HepG2 (cell line): Measurements from ENCODE around the gene ARF5. TPM values are rescaled to one million over a fixed set of nuclear protein-coding genes. Genes with fewer than 3 reads are reported as not detected.
A peak's percentile ranks its signal among the peaks of the same experiment; 100 is the strongest.

ENCODE experiments used
- BRD4 ChIP-seq: sonication (generic); formaldehyde crosslinking; IDR thresholded peaks from 2 replicates; pipeline ENCODE4 v1.4.0; 2020; ENCODE audit warnings: missing genetic modification reagents
- GATAD2A ChIP-seq: IDR thresholded peaks from 2 replicates; pipeline ENCODE4 v1.6.1; 2016
- GTF2F1 ChIP-seq: fragments of 150-350 bp; IDR thresholded peaks from 2 replicates; pipeline ENCODE4 v1.6.1; 2014; ENCODE audit warnings: low read length
- HNRNPLL ChIP-seq: fragments of 200-400 bp; formaldehyde crosslinking; IDR thresholded peaks from 2 replicates; pipeline ENCODE4 v1.6.1; 2017; ENCODE audit warnings: mild to moderate bottlenecking, low read depth, low read length; ENCODE audit not compliant: poor library complexity, severe bottlenecking
- KDM5A ChIP-seq: fragments of 200-600 bp; sonication (generic); IDR thresholded peaks from 2 replicates; pipeline ENCODE4 v1.7.0; 2018; ENCODE audit warnings: antibody characterized with exemption, mild to moderate bottlenecking, low read length, borderline replicate concordance
- PHF8 ChIP-seq: sonication (generic); formaldehyde crosslinking; IDR thresholded peaks from 2 replicates; pipeline ENCODE4 v1.5.0; 2020; ENCODE audit warnings: missing genetic modification reagents
- PPARG ChIP-seq: conservative IDR thresholded peaks from 2 replicates; pipeline ENCODE4 v1.6.1; 2016; ENCODE audit warnings: missing biosample characterization, missing genetic modification reagents
- PRPF4 ChIP-seq: fragments of 200-400 bp; formaldehyde crosslinking; IDR thresholded peaks from 2 replicates; pipeline ENCODE4 v1.6.1; 2016; ENCODE audit warnings: low read length, low read depth; ENCODE audit not compliant: poor library complexity, severe bottlenecking
- RFXANK ChIP-seq: IDR thresholded peaks from 2 replicates; pipeline ENCODE4 v1.6.1; 2016
- SMARCC2 ChIP-seq: fragments of 450-650 bp; IDR thresholded peaks from 2 replicates; pipeline ENCODE4 v1.6.1; 2017; ENCODE audit warnings: antibody characterized with exemption, mild to moderate bottlenecking
- ZBTB26 ChIP-seq: IDR thresholded peaks from 2 replicates; pipeline ENCODE4 v1.6.1; 2016; ENCODE audit warnings: missing compliant biosample characterization, missing genetic modification reagents, borderline replicate concordance
- ZNF512 ChIP-seq: sonication (generic); formaldehyde crosslinking; IDR thresholded peaks from 2 replicates; pipeline ENCODE4 v1.4.0; 2020; ENCODE audit warnings: mild to moderate bottlenecking, missing genetic modification reagents
- ZNF761 ChIP-seq: sonication (generic); formaldehyde crosslinking; conservative IDR thresholded peaks from 2 replicates; pipeline ENCODE4 v1.4.0; 2020; ENCODE audit warnings: mild to moderate bottlenecking, missing genetic modification reagents
- ZNF83 ChIP-seq: sonication (generic); formaldehyde crosslinking; IDR thresholded peaks from 2 replicates; pipeline ENCODE4 v1.4.0; 2020; ENCODE audit warnings: missing genetic modification reagents, mild to moderate bottlenecking, borderline replicate concordance
- ZSCAN21 ChIP-seq: sonication (generic); formaldehyde crosslinking; IDR thresholded peaks from 2 replicates; pipeline ENCODE4 v1.8.0; 2022; ENCODE audit warnings: mild to moderate bottlenecking, missing genetic modification reagents, moderate library complexity, borderline replicate concordance
- ZSCAN5A ChIP-seq: sonication (generic); formaldehyde crosslinking; IDR thresholded peaks from 2 replicates; pipeline ENCODE4 v1.8.0; 2022; ENCODE audit warnings: mild to moderate bottlenecking, missing genetic modification reagents, borderline replicate concordance
- polyA plus RNA-seq, 8 experiments: library from polyadenylated mRNA; depleted of rRNA in 3 of 8; stranded (reverse) in 7 of 8; unstranded in 1 of 8; fragments of >200 nt; fragmentation: Illumina TruSeq in 4 of 8; extraction: Trizol in 4 of 8; gene quantifications; 2 replicates each; pipeline versions ENCODE4 v1.2.1 to v1.2.3, GENCODE V29; 2011 to 2016; ENCODE audit warnings: low read depth in 4 of 8, missing spikeins in 1 of 8, mixed read lengths in 1 of 8; ENCODE audit not compliant: insufficient read depth in 1 of 8
- total RNA-seq, 5 experiments: library from RNA; depleted of rRNA; stranded (reverse); fragments of >200 nt; fragmentation: Illumina TruSeq; extraction: Trizol; gene quantifications; 2 replicates each; pipeline ENCODE4 v1.2.3, GENCODE V29; 2016; ENCODE audit warnings: low read depth in 1 of 5
- TF ChIP-seq, protein P1 (sequence below): sonication (generic); formaldehyde crosslinking; IDR thresholded peaks from 2 replicates; pipeline ENCODE4 v1.4.0; 2020; ENCODE audit warnings: missing genetic modification reagents
- TF ChIP-seq, protein P2 (sequence below): sonication (generic); formaldehyde crosslinking; IDR thresholded peaks from 2 replicates; pipeline ENCODE4 v1.4.0; 2020; ENCODE audit warnings: missing genetic modification reagents
- TF ChIP-seq, protein P3 (sequence below): sonication (generic); formaldehyde crosslinking; IDR thresholded peaks from 2 replicates; pipeline ENCODE4 v1.4.0; 2020; ENCODE audit warnings: mild to moderate bottlenecking, low read depth, missing genetic modification reagents

ARF5 gene
- total and polyA plus RNA-seq, 2 of the 13 experiments (the other 11 are each of a cell fraction or from before 2014, with no cell fraction given), result 109 to 135 TPM

DNA sequence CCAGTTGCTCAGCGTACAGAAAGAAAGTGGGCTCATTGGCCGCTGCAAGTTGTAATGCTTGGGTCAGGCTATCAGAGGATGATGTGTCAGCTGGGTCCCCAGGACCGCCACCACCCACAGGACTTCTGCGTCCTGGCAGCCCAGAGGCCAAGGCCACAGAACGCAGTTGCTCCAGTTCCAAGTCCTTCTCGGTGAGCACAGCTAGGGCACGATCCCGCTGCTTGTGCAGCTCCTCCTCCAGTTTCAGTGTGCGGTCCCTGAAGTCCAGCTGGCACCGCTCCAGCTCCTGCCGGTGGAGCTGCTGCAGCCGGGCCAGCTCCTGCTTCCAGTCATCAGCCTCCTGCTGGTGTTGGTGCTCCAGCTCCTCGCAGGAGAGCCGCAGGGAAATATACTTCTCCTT is 5.8 kb upstream of the ARF5 start (continued):
- TF ChIP-seq, protein P1, sequence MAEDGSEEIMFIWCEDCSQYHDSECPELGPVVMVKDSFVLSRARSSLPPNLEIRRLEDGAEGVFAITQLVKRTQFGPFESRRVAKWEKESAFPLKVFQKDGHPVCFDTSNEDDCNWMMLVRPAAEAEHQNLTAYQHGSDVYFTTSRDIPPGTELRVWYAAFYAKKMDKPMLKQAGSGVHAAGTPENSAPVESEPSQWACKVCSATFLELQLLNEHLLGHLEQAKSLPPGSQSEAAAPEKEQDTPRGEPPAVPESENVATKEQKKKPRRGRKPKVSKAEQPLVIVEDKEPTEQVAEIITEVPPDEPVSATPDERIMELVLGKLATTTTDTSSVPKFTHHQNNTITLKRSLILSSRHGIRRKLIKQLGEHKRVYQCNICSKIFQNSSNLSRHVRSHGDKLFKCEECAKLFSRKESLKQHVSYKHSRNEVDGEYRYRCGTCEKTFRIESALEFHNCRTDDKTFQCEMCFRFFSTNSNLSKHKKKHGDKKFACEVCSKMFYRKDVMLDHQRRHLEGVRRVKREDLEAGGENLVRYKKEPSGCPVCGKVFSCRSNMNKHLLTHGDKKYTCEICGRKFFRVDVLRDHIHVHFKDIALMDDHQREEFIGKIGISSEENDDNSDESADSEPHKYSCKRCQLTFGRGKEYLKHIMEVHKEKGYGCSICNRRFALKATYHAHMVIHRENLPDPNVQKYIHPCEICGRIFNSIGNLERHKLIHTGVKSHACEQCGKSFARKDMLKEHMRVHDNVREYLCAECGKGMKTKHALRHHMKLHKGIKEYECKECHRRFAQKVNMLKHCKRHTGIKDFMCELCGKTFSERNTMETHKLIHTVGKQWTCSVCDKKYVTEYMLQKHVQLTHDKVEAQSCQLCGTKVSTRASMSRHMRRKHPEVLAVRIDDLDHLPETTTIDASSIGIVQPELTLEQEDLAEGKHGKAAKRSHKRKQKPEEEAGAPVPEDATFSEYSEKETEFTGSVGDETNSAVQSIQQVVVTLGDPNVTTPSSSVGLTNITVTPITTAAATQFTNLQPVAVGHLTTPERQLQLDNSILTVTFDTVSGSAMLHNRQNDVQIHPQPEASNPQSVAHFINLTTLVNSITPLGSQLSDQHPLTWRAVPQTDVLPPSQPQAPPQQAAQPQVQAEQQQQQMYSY (CRISPR knock-in tag), result 0 out of 2 replicates have a peak, but pooled peaks have one; percentile 55
- TF ChIP-seq RFXANK (CRISPR knock-in tag) (no peak), PRPF4 (no peak), ZBTB26 (CRISPR knock-in tag) (no peak), ZNF83 (CRISPR knock-in tag) (no peak), ZNF512 (CRISPR knock-in tag) (no peak), GATAD2A (CRISPR knock-in tag) (peak; percentile 43; the same call in 1 of the 2 replicates), PPARG (CRISPR knock-in tag) (no peak), KDM5A (no peak), ZSCAN5A (CRISPR knock-in tag) (no peak), GTF2F1 (no peak), PHF8 (no peak; the same call in 1 of the 2 replicates), BRD4 (CRISPR knock-in tag) (no peak), SMARCC2 (no peak), ZSCAN21 (CRISPR knock-in tag) (0 out of 2 replicates have a peak, but pooled peaks have one; percentile 18), ZNF761 (no peak), HNRNPLL (peak; percentile 60)
- TF ChIP-seq, protein P2, sequence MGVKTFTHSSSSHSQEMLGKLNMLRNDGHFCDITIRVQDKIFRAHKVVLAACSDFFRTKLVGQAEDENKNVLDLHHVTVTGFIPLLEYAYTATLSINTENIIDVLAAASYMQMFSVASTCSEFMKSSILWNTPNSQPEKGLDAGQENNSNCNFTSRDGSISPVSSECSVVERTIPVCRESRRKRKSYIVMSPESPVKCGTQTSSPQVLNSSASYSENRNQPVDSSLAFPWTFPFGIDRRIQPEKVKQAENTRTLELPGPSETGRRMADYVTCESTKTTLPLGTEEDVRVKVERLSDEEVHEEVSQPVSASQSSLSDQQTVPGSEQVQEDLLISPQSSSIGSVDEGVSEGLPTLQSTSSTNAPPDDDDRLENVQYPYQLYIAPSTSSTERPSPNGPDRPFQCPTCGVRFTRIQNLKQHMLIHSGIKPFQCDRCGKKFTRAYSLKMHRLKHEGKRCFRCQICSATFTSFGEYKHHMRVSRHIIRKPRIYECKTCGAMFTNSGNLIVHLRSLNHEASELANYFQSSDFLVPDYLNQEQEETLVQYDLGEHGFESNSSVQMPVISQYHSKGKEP (CRISPR knock-in tag), result no peak
- TF ChIP-seq, protein P3, sequence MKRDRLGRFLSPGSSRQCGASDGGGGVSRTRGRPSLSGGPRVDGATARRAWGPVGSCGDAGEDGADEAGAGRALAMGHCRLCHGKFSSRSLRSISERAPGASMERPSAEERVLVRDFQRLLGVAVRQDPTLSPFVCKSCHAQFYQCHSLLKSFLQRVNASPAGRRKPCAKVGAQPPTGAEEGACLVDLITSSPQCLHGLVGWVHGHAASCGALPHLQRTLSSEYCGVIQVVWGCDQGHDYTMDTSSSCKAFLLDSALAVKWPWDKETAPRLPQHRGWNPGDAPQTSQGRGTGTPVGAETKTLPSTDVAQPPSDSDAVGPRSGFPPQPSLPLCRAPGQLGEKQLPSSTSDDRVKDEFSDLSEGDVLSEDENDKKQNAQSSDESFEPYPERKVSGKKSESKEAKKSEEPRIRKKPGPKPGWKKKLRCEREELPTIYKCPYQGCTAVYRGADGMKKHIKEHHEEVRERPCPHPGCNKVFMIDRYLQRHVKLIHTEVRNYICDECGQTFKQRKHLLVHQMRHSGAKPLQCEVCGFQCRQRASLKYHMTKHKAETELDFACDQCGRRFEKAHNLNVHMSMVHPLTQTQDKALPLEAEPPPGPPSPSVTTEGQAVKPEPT, result no peak
